Cerebellar nuclear complex (tissue), 1 donor: ENCODE data around the gene COMMD1.
"Not testable (repeated sequence)": the region's sequence is repeated elsewhere in the genome, so short reads cannot be mapped to it uniquely, and the experiment has no call there.

ENCODE experiments used
- DNase-seq, 2 experiments: peaks; one replicate each; lab custom pipeline; 2025; lab: John Stamatoyannopoulos, UW

The COMMD1 gene

DNA sequence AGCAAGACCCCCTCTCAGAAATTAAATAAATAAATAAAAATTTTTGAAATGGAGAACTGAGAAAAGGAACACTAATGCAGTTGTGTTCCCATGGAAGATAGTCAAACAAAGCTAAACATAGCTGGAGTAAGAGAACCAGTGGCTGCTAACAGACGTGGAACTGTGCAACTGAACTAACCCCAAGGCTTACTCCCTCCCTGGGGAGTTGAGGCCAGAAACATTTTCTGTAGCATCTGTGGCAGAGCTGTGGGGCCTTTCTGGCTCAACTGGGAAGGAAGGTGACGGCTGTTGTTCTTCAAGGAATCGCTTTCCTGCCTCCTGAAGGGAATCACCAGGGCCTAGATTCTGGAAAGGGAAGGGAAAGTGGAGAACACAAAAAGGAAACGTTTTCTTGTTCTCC, 236.6 kb downstream of the COMMD1 start:
- no peak for DNase-seq

GRCh38 chr2:62143696-62144095, 238.2 kb downstream of the COMMD1 start:
- DNase-seq, result no peak

GRCh38 chr2:62144689-62145477, 239.4 kb downstream of the COMMD1 start:
- DNase-seq, result no peak

DNA sequence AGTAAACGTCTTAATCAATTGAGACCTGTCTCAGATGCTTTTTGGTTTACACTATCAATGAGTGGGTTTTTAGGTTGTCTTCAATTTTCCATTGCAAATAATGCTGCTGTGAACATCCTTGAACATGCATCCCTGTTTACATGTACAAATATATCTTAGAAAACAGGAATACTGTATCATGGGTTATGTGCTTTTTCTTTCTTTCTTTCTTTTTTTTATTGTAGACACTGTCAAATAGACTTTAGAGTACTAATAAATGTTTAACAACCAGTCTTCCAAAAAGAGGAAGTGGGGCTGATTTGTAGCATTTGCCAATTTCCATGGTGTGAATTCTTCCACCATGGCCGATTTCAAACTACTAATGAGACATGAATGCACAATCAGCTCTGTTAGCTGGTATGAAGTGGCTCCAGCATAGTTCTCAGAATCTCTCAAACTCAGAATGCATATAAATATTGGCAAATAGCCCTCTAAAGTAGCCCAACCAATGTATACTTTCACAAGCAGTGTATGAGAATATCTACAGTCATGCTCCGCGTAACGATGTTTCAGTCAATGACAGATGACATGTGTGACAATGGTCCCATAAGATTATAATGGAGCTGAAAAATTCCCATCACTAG, 240.1 kb downstream of the COMMD1 start:
- no peak for DNase-seq

DNA sequence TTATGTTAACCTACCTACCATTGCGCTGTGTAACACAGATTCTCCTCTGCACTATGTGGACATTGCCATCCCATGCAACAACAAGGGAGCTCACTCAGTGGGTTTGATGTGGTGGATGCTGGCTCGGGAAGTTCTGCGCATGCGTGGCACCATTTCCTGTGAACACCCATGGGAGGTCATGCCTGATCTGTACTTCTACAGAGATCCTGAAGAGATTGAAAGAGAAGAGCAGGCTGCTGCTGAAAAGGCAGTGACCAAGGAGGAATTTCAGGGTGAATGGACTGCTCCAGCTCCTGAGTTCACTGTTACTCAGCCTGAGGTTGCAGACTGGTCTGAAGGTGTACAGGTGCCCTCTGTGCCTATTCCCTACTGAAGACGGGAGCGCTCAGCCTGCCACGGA, 241.3 kb downstream of the COMMD1 start:
- not testable (repeated sequence) for DNase-seq

GRCh38 chr2:62147610-62148301, 242.3 kb downstream of the COMMD1 start:
- DNase-seq, result no peak

GRCh38 chr2:62149708-62150107, 244.2 kb downstream of the COMMD1 start:
- no peak for DNase-seq

DNA sequence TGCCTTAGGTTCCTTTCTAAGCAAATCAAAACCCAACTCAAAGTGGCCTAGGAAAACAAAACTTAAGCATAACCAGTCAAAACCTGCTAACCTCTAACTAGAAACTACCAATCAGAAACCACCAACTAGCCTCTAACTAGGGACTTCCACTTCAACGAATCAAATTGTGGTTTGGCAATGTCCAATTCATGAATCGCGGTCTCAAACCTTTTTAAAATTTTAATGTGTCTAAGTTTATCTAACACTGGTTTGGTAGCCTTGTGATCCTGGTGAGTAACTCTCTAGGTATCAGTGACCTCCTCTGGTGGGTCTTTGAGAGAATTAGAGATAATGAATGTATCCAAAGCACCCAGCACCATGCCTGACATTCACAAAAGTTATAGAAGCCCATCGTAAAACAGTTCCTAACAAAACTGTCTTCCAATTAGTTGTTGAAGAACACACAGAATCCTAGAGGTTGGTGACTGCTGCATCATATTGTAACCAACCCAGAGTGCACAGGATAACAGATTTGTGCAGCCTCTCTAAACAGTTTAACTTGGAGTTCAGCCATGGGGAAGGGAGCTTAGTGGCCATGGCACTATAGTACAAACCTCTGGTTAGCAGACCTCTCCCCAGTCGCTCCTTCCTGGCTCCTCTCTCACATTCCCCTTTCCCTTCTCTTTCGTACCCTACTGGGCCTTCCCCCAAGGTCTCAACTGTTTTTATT, 245.3 kb downstream of the COMMD1 start:
- no peak for DNase-seq

DNA sequence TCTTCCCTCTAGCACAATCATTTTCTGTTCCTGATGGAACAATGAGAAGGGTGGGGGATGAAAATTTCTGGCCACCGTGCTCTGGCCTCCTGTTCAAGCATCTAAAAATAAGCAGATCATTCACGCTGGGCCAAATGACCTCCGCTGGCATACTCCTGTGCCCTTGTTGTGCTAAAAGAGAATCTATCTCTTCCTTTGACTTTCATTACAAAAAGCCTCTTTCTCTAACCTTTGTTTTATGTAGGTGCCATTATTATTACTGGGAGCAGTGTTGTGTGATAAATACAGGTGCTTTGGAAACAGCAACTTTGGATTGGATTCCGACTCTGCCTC, 245.8 kb downstream of the COMMD1 start:
- no peak for DNase-seq

DNA sequence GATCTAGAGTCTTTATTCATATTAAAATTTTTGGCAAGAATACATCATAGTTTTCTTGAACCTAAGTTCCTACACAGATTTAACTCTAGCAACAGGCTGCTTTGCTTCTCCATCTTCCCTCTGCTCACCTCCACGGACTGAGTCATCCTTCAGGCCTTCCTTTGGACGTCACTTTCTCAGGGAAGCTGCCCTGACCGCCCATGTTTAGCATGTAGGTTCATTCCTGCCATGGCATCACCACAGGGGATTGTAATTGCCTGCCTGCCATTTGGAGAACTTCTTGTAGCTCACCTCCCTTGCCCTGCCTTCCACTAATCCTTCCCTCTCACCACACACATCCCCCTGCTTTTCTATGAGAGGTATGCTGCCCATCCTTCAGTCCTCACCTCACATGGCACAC, 246.5 kb downstream of the COMMD1 start:
- no peak for DNase-seq

DNA sequence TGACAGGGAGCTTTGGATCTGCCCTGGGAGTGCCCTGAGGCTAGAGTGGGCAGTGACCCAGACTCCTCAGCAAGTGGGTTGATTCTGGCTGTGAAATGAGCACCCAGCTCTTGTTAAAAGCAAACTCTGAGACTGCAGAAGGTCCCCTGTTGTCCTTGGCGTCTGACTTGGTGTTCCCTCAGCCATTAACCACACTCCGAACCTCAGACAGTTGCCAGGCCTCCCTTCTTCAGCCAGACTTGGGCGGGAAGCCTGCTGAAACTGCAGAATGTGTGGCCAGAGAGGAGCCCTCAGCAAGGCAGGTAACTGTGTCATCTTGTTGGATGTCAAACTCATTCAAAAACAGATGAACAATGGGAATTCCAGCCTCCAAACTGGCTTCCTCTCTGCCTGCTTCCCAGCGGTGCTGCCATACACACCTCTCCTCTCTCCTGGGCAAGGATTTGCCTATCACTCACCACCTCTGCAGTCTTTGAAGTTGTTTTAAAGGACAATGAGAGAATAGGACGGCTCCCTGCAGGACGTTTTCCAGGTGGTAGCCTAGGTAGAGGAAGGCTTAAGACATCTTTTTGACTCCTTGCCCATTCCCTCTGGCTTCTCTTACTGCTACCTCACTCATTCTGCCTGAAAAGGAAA, 251.5 kb downstream of the COMMD1 start:
- no peak for DNase-seq

- DNase-seq, result no peak
Measured at GRCh38 chr2:62158444-62159121, 253.1 kb downstream of the COMMD1 start.

DNA sequence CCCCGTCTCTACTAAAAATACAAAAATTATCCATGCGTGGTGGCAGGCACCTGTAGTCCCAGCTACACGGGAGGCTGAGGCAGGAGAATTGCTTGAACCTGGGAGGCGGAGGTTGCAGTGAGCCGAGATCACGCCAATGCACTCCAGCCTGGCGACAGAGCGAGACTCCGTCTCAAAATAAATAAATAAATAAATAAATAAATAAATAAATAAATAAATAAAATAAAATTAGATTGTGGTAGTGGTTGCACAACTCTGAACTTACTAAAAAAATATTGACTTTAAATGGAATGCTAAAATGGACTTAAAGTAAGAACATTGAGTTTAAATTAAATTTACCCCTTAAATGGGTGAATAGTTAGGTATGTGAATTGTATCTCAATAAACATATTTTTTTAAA, 255.2 kb downstream of the COMMD1 start:
- not testable (repeated sequence) for DNase-seq

DNA sequence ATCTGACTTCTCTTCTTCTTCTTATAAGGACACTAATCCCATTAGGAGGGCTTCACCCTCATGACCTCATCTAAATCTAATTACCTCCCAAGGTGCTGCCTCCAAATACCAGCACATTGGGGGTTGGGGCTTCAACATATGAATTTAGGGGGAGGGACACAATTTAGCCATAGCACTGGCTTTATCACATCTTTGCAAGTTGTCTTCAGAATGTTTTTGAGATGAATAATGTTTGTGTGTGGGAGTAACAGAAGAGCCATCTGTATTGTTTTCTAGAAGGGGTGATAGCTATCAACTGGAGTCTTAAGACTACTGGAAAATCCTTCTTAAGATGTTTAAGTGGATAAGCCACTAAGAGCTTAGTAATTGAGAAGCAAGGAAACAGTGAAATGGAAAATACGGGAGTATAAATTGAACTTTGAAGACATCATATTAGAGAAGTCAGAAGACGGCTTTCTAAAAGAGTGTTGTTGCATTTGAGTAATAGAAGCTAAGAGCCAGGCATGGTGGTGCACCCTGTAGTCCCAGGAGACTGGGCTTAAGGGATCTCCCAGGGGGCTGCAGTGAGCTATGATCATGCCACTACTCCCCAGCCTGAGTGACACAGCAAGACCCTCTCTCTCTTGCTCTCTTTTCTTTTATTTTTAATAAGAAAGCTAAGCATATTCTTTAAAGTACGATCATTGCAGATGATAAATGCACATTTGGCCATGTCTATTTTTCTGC, 257.8 kb downstream of the COMMD1 start:
- no peak for DNase-seq

GRCh38 chr2:62163834-62164233, 258.4 kb downstream of the COMMD1 start:
- no peak for DNase-seq

- no peak for DNase-seq
Measured at GRCh38 chr2:62175728-62176127, 270.3 kb downstream of the COMMD1 start.

DNA sequence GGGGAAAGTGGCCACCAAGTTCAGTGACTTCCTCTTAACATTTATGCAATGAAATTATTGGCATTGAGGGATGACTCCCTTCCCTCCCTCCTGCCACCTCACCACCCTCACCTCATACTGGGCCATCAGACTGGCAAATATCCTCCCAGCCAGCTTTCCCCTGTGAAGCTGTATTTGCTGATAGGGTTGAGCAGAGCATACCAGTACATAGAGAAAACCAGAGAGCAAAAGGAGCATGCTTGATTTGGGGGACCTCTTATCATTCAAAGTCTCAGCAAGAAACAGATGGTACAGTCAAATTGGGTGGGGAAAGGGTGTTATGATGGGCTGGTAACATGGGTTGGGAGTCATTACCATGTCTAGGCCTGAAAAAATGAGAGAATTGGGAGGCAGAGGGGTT, 271.3 kb downstream of the COMMD1 start:
- no peak for DNase-seq

- no peak for DNase-seq
Measured at GRCh38 chr2:62177392-62178049, 272.0 kb downstream of the COMMD1 start.

- DNase-seq, result no peak
Measured at GRCh38 chr2:62178741-62179271, 273.3 kb downstream of the COMMD1 start.

DNA sequence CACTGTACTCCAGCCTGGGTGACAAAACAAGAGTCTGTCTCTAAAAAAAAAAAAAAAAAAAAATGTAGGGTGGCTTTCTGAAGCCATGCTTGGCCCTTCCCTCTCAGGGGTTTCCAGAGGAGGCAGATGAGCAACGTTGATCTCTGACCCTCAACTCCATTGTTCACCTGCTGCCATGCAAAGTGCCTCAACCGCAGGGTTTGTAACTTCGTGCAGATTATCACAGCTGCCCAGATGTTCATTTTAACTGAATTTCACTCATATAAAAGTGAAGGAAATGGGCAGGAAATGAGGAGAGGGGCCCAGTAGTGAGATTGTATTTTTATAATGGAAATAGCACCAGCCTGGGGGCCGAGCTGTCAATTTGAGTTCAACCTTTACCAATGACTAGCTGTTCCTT, 275.5 kb downstream of the COMMD1 start:
- DNase-seq, result no peak
